Spinal cord (tissue), 10 donors: Measurements from ENCODE around the gene B4GALT7. TPM values are rescaled to one million over a fixed set of nuclear protein-coding genes. Genes with fewer than 3 reads are reported as not detected.
A peak's percentile ranks its signal among the peaks of the same experiment; 100 is the strongest.

Source experiments
- DNase-seq, 6 donors: peaks; one replicate each; pipeline versions ENCODE4 v3.0.0 to v3.0.0-alpha.2; 2013 to 2015; ENCODE audit warnings: low spot score in 6 of 6, low read depth in 4 of 6
- H3K27ac ChIP-seq: one replicate; pipeline ENCODE4 v1.5.1; 2013; ENCODE audit warnings: low read depth, low read length, control low read depth
- H3K27me3 ChIP-seq: one replicate; pipeline ENCODE4 v1.6.1; 2013; ENCODE audit warnings: low read length; ENCODE audit not compliant: control insufficient read depth, insufficient read depth
- H3K36me3 ChIP-seq: one replicate; pipeline ENCODE4 v1.6.1; 2013; ENCODE audit warnings: low read length; ENCODE audit not compliant: control insufficient read depth, insufficient read depth
- H3K4me1 ChIP-seq: one replicate; pipeline ENCODE4 v1.6.1; 2013; ENCODE audit warnings: low read length; ENCODE audit not compliant: control insufficient read depth, insufficient read depth
- H3K4me3 ChIP-seq: one replicate; pipeline ENCODE4 v1.5.1; 2013; ENCODE audit warnings: low read depth, low read length, control low read depth
- H3K9me3 ChIP-seq: one replicate; pipeline ENCODE4 v1.6.1; 2013; ENCODE audit warnings: low read length; ENCODE audit not compliant: control insufficient read depth, insufficient read depth
- WGBS: methylation state at CpG from one replicate; pipeline ENCODE4 v1.1.5; 2013; ENCODE audit warnings: missing lambda C conversion rate; ENCODE audit not compliant: insufficient coverage; 5-methylcytosine and 5-hydroxymethylcytosine counted together
- polyA plus RNA-seq, 2 donors: library from polyadenylated mRNA; unstranded; fragments of 120-200 nt; gene quantifications; one replicate each; pipeline ENCODE4 v1.2.1, GENCODE V29; 2013; ENCODE audit not compliant: insufficient read length in 2 of 2
- total RNA-seq, 2 donors: library from RNA; depleted of rRNA in 1 of 2; stranded (reverse); fragments of 120-200 nt in 1 of 2; fragments of >200 nt in 1 of 2; gene quantifications; one replicate each; pipeline versions ENCODE4 v1.2.3 to v1.2.4, GENCODE V29; 2013 to 2014
- donor health status: healthy.

Gene B4GALT7
- total and polyA plus RNA-seq, 4 donors, result 13.8 to 32.3 (median 29.6) TPM

DNA sequence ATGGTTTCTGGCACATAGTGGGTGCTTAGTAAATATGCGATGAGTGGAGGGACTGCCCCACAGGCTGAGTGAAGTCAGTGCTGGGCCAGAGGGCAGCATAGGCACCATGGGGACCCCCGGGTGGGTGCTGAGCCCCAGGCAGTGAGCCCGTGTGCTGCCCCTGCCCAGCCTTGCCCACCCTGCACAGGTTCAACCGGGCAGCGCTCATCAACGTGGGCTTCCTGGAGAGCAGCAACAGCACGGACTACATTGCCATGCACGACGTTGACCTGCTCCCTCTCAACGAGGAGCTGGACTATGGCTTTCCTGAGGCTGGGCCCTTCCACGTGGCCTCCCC, 7.2 kb downstream of the B4GALT7 start:
- DNase-seq, result no peak

DNA sequence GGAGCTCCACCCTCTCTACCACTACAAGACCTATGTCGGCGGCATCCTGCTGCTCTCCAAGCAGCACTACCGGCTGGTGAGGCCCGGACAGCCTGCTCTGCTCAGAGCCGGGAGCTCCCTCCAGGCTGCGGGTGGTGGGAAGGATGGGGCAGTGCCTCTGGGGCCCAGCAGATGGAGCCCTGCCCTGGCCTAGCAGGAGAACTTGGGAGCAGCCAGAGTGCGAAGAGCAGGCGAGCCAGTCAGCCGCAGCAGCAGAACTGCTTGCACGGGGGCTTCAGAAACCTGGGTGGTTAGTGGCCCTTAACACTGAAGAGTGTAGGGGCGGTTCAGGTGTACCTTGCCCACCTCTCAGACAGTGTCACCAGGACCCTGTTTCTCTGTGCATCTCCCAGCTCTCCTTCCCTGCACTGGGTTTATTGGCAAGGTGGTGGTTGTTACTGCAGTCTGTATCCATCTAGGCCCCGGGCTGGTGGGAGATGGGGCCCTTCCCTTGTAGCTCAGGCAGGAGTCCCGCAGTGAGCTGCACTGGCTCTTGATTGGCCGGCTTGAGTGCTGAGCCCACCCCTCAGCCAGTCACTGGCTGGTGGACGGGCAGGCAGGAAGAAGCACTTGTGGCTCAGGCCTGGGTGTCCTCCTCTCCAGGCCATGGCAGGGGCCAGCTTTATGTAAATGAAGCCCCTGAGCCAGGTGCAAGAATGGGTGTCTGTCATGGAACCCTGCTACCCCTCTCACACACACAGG, 7.7 kb downstream of the B4GALT7 start:
- Histone ChIP-seq H3K4me1 (peaks cover 18% of the 10 kb centered on the region), H3K9me3 (no peaks in the 10 kb centered on the region), H3K4me3 (no peak overlapping the region), H3K36me3 (peaks cover 84% of the 10 kb centered on the region), H3K27ac (no peak overlapping the region), H3K27me3 (no peaks in the 10 kb centered on the region)
- 10% methylated on average over 12 of the region's 15 CpGs for WGBS
- DNase-seq, result peak in 4 of 6 donors; percentile 45 to 86 (median 66)

More for the DNA sequence above, 7.2 kb downstream of the B4GALT7 start:
- Histone ChIP-seq H3K27ac (no peak overlapping the region), H3K36me3 (peaks cover 84% of the 10 kb centered on the region), H3K4me1 (peaks cover 21% of the 10 kb centered on the region), H3K4me3 (no peak overlapping the region), H3K9me3 (no peaks in the 10 kb centered on the region), H3K27me3 (no peaks in the 10 kb centered on the region)
- 53% methylated on average over 11 of the region's 11 CpGs for WGBS

DNA sequence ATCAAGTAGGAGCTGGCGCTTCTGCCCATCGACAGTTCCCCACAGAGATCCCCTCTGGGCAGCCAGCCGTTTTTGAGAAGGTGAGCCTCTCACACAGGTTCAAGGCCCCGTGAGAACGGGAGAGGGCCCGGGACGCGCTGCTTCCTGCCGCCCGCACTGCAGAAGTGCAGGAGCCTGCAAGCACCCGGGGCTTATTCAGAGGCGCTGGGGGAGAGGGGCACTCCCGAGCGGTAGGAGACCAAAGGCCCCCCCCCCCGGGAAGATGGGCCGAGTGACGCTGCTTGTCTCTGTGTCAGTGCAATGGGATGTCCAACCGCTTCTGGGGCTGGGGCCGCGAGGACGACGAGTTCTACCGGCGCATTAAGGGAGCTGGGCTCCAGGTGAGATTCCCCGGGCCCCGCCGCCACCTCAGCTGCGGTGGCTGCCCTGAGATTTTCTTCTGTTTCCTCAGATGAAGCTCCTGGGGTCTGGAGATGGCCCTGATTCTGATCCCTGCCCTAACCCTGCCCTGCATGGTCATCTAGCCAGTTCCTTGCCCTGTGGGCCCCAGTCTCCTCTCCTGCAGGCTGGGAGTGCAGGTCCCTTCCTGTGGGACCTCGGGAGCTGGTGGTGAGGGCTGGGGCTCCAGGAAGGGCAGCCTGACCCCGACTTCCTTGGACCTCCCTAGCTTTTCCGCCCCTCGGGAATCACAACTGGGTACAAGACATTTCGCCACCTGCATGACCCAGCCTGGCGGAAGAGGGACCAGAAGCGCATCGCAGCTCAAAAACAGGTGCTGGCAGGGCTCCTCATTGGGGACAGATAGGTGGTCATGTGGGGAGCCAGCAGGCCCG, 8.5 kb downstream of the B4GALT7 start:
- DNase-seq, result no peak
- 88% methylated on average over 37 of the region's 37 CpGs for WGBS
- Histone ChIP-seq H3K27me3 (no peaks in the 10 kb centered on the region), H3K4me3 (no peak overlapping the region), H3K9me3 (no peaks in the 10 kb centered on the region), H3K36me3 (peaks cover 86% of the 10 kb centered on the region), H3K27ac (no peak overlapping the region), H3K4me1 (peaks cover 18% of the 10 kb centered on the region)

DNA sequence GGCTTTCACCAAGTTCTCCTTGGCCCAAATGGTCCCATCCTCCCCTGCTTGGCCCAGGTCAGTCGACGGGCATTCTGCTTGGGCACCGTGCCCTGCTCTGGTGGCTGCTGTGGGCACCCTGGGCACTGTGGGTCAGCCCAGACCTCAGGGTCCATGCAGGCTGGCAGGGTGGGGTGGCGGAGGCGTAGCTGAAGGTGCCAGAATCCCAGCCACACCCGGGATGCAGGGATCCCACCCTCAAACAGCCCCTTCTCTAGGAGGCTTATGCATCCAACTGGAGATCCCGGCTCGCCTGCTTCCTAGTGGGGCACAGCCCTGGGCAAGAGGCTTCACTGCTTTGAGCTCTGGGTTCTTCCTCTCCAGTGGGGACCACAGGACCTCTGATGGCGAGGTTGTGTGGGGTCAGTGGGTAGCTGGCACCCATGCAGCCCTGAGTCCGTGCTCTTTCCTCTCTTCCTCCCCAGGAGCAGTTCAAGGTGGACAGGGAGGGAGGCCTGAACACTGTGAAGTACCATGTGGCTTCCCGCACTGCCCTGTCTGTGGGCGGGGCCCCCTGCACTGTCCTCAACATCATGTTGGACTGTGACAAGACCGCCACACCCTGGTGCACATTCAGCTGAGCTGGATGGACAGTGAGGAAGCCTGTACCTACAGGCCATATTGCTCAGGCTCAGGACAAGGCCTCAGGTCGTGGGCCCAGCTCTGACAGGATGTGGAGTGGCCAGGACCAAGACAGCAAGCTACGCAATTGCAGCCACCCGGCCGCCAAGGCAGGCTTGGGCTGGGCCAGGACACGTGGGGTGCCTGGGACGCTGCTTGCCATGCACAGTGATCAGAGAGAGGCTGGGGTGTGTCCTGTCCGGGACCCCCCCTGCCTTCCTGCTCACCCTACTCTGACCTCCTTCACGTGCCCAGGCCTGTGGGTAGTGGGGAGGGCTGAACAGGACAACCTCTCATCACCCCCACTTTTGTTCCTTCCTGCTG, 9.4 kb downstream of the B4GALT7 start:
- Histone ChIP-seq H3K27me3 (no peaks in the 10 kb centered on the region), H3K4me1 (peaks cover 18% of the 10 kb centered on the region), H3K36me3 (peaks cover 76% of the 10 kb centered on the region), H3K4me3 (no peak overlapping the region), H3K9me3 (no peaks in the 10 kb centered on the region), H3K27ac (no peak overlapping the region)
- DNase-seq, result no peak
- WGBS, result 84% methylated on average over 15 of the region's 21 CpGs

- H3K27ac ChIP-seq, result no peak overlapping the region
- peaks cover 18% of the 10 kb centered on the region for H3K4me1 ChIP-seq
- peaks cover 68% of the 10 kb centered on the region for H3K36me3 ChIP-seq
- H3K9me3 ChIP-seq, result no peaks in the 10 kb centered on the region
- no peak overlapping the region for H3K4me3 ChIP-seq
- DNase-seq, result no peak
- WGBS, result 90% methylated on average over 7 of the region's 13 CpGs
- no peaks in the 10 kb centered on the region for H3K27me3 ChIP-seq
Observed at GRCh38 chr5:177610131-177610769, 10.3 kb downstream of the B4GALT7 start.

GRCh38 chr5:177610770-177611445, 11.0 kb downstream of the B4GALT7 start:
- H3K36me3 ChIP-seq, result peaks cover 61% of the 10 kb centered on the region
- H3K27me3 ChIP-seq, result no peaks in the 10 kb centered on the region
- no peak overlapping the region for H3K27ac ChIP-seq
- no peaks in the 10 kb centered on the region for H3K9me3 ChIP-seq
- 60% methylated on average over 2 of the region's 4 CpGs for WGBS
- no peak overlapping the region for H3K4me3 ChIP-seq
- DNase-seq, result no peak
- peaks cover 18% of the 10 kb centered on the region for H3K4me1 ChIP-seq

- no peak overlapping the region for H3K4me3 ChIP-seq
- peaks cover 58% of the 10 kb centered on the region for H3K36me3 ChIP-seq
- peaks cover 18% of the 10 kb centered on the region for H3K4me1 ChIP-seq
- H3K27ac ChIP-seq, result no peak overlapping the region
- DNase-seq, result no peak
- no peaks in the 10 kb centered on the region for H3K27me3 ChIP-seq
- no peaks in the 10 kb centered on the region for H3K9me3 ChIP-seq
- WGBS, result 95% methylated on average over 13 of the region's 15 CpGs
Observed at GRCh38 chr5:177611446-177612214, 11.7 kb downstream of the B4GALT7 start.

DNA sequence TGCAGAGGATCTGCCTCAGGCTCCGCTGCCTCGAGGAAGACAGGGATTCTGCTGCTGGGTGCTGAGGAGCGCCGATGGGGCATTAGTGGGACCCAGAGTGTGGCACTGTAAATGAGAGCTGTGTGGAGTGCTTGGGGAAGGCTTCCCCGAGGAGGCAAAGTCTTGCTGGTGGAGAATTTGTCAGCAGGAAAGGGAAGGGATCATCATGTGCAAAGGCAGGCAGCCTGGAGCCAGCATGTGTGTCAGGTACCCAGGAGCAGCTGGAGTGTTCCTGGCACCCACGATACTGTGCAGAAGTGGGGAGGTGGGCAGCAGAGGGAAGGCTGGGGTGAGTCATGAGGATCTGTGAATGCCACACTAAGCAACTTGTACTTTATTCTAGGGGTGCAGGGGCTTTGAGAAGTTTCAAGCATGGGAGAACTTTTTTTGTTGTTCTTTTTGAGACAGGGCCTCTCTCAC, 12.3 kb downstream of the B4GALT7 start:
- Histone ChIP-seq H3K9me3 (no peaks in the 10 kb centered on the region), H3K4me3 (no peak overlapping the region), H3K27ac (no peak overlapping the region), H3K36me3 (peaks cover 58% of the 10 kb centered on the region), H3K4me1 (peaks cover 11% of the 10 kb centered on the region), H3K27me3 (no peaks in the 10 kb centered on the region)
- DNase-seq, result no peak
- 86% methylated on average over 6 of the region's 6 CpGs for WGBS
